Adrenal gland (tissue), 12 donors: ENCODE data around the gene PPP1R7. TPM values are rescaled to one million over a fixed set of nuclear protein-coding genes. Genes with fewer than 3 reads are reported as not detected.

Experiments used
- DNase-seq, 7 donors: peaks; one replicate each; pipeline ENCODE4 v3.0.0-alpha.2; 2019 to 2020
- H3K27ac ChIP-seq, 5 donors: fragments of 200-600 bp; sonication (generic) in 4 of 5; 1 replicate in 3 of 5; 2 replicates in 2 of 5; pipeline versions ENCODE4 v1.5.1 to v1.8.0; 2016 to 2020; ENCODE audit warnings: mild to moderate bottlenecking in 1 of 5
- H3K27me3 ChIP-seq: fragments of 200-600 bp; 2 replicates; pipeline ENCODE4 v1.8.0; 2021
- H3K36me3 ChIP-seq, 2 donors: fragments of 200-600 bp; replicated peaks in 1 of 2; 1 replicate in 1 of 2; 2 replicates in 1 of 2; pipeline versions ENCODE4 v1.5.1 to v1.8.0; 2018 to 2022
- H3K4me1 ChIP-seq, 2 donors: fragments of 200-600 bp; replicated peaks in 1 of 2; 1 replicate in 1 of 2; 2 replicates in 1 of 2; pipeline versions ENCODE4 v1.5.1 to v1.8.0; 2018 to 2021
- H3K4me3 ChIP-seq, 4 donors: fragments of 200-600 bp; sonication (generic) in 3 of 4; one replicate each; pipeline ENCODE4 v1.5.1; 2016 to 2018
- H3K9me3 ChIP-seq, 3 donors: fragments of 200-600 bp; sonication (generic) in 1 of 3; replicated peaks in 1 of 3; 1 replicate in 2 of 3; 2 replicates in 1 of 3; pipeline versions ENCODE4 v1.5.1 to v1.8.0; 2016 to 2021
- POLR2A ChIP-seq, 2 donors: fragments of 450-650 bp; IDR thresholded peaks; one replicate each; pipeline ENCODE4 v1.6.1; 2017; ENCODE audit warnings: antibody characterized with exemption in 2 of 2, mild to moderate bottlenecking in 2 of 2, moderate library complexity in 1 of 2
- WGBS, 4 donors: extraction: QIAGEN DNeasy Blood & Tissue Kit in 2 of 4; methylation state at CpG; one replicate each; pipeline versions ENCODE4 v1.1.5 to v1.1.7; 2013 to 2017; 5-methylcytosine and 5-hydroxymethylcytosine counted together
- intact Hi-C, 2 donors: fragments of 100-400 bp; cut with DNase I; formaldehyde crosslinking; loops; one replicate each; pipeline versions ENCODE4 v1.14.1 to v1.15.0; 2022 to 2023
- polyA plus RNA-seq, 3 donors: library from polyadenylated mRNA; stranded (reverse); fragments of 200-250 nt in 2 of 3; fragments of 350-450 nt in 1 of 3; fragmentation: Illumina TruSeq in 1 of 3; extraction: RNeasy Lipid Tissue Mini Kit (QIAGEN cat#74804) in 1 of 3; gene quantifications; one replicate each; pipeline ENCODE4 v1.2.3, GENCODE V29; 2013 to 2014
- total RNA-seq, 9 donors: library from RNA; depleted of rRNA in 4 of 9; stranded (reverse); fragments of >200 nt in 4 of 9; fragments of 120-200 nt in 1 of 9; fragmentation: NEBNext Ultra II Directional in 1 of 9; extraction: Animal tissue kit (Norgen Biotek cat#: 25700) in 1 of 9; gene quantifications; one replicate each; pipeline versions ENCODE4 v1.1.0 to v1.2.4, GENCODE V29; 2013 to 2023
- TF ChIP-seq, protein P1 (sequence below), 6 experiments: fragments of 450-650 bp in 4 of 6; fragments of 200-600 bp in 2 of 6; sonication (generic) in 1 of 6; IDR thresholded peaks; 1 replicate in 5 of 6; 2 replicates in 1 of 6; pipeline versions ENCODE4 v1.5.1 to v1.8.0; 2016 to 2021; ENCODE audit warnings: antibody characterized with exemption in 6 of 6, mild to moderate bottlenecking in 2 of 6, moderate library complexity in 1 of 6
- donor health status: healthy with polysubstance abuse.
- donor health status: Bipolar disorder and iron deficiency.
- donor health status: DM: yes; HTN: yes; CAD: no.
- donor health status: DM: no; HTN: no; CAD: no.
- donor health status: DM: no; HTN: no; CAD: no.
- donor health status: DM: yes; HTN: yes; CAD: no.

Gene PPP1R7
- total and polyA plus RNA-seq, 12 donors: 26.2 to 128 (median 63.1) TPM

DNA sequence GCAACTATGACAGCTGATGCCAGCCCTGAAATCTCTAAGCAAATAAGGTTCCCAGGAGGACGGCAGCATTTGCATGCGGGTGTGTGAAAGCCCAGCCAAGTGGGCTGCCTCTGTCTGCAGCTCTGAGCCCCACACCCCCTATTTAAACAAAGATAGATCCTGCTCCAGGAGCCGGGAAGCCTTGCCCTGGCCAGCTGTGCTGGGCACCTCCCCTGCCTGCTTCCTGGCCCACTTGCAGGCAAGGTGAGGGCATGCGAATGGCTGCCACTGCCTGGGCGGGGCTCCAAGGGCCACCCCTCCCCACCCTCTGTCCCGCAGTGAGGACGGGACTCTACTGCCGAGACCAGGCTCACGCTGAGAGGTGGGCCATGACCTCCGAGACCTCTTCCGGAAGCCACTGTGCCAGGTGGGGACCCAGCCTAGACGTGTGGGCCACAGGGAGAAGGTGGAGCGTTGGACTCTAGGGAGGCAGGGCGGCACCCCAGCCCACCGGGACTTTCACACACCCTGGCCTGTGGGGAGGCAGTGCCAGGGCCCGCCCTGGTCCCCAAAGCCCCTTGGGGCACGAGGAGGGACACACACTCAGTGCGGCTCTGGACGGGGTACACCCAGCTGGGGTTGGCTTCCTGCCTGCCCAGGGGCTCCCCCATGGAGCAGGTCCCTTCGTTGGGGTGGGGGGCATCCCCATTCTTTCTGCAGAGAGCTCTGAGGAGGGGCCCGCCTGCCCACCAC, 38.3 kb downstream of the PPP1R7 start, which contains the start of gene ANO7:
Gene ANO7, plus strand, starts transcription at position 317 of the 732 bp plus-strand sequence. CDS start 1,387 bp downstream, outside the sequence.
- Histone ChIP-seq H3K9me3 (no peaks in the 10 kb centered on the region), H3K36me3 (no peaks in the 10 kb centered on the region), H3K27ac (no peak within 1 kb of the TSS), H3K4me3 (no peak within 1 kb of the TSS), H3K27me3 (no peaks in the 10 kb centered on the region), H3K4me1 (no peaks in the 10 kb centered on the region)
- no peak for DNase-seq
- TF ChIP-seq, protein P1, sequence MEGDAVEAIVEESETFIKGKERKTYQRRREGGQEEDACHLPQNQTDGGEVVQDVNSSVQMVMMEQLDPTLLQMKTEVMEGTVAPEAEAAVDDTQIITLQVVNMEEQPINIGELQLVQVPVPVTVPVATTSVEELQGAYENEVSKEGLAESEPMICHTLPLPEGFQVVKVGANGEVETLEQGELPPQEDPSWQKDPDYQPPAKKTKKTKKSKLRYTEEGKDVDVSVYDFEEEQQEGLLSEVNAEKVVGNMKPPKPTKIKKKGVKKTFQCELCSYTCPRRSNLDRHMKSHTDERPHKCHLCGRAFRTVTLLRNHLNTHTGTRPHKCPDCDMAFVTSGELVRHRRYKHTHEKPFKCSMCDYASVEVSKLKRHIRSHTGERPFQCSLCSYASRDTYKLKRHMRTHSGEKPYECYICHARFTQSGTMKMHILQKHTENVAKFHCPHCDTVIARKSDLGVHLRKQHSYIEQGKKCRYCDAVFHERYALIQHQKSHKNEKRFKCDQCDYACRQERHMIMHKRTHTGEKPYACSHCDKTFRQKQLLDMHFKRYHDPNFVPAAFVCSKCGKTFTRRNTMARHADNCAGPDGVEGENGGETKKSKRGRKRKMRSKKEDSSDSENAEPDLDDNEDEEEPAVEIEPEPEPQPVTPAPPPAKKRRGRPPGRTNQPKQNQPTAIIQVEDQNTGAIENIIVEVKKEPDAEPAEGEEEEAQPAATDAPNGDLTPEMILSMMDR (IDR thresholded peaks at IDR 0.05): no peak
- no peak for TF ChIP-seq POLR2A (IDR thresholded peaks at IDR 0.05)
- intact Hi-C loops: no loop called here
- 76 to 82% (median 82%) methylated on average over 3 to 21 of the region's 21 CpGs for WGBS, 4 donors

DNA sequence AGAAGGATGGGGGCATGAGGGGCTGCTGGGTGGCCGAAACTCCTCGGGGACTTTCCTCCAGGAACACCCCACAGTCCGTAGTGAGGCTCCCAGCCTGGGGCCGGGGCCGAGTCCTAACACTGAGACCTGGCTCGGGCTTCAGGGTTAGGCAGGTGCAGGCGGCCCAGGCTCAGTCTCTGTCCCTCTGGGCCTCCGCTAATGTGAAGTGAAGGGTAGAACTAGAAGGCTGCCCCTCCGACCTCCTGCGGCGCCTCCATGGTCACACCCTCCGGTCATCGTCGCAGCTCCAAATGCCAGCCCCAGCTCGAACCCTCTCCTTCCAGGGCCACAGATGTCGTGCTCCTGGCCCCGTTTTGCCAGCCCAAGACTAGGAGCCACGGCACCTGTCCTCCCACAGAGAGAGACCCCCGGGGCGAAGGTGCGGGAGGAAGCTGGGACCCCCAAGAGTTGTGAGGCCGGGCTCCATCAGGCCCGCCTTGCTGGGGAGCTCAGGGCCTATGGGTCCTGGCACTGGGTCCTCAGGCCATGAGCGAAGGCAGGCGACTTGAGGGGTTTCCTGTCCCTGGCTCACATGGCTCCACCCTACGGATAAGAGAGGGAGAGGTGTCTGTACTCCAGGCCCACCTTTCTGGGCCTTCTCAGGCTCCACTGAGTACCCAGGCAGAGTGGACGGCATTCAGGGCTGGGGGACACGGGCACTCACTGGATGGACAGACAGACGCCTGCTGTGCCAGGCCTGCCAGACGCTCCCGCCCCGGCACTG, 39.0 kb downstream of the PPP1R7 start:
- no peaks in the 10 kb centered on the region for H3K9me3 ChIP-seq
- TF ChIP-seq, protein P1 (IDR thresholded peaks at IDR 0.05): no peak
- no peak overlapping the region for H3K4me3 ChIP-seq
- H3K4me1 ChIP-seq: no peaks in the 10 kb centered on the region
- H3K27ac ChIP-seq: no peak overlapping the region
- intact Hi-C loops: no loop called here
- no peaks in the 10 kb centered on the region for H3K27me3 ChIP-seq
- no peak for DNase-seq
- WGBS, 4 donors: 81 to 93% (median 91%) methylated on average over 6 to 32 of the region's 32 CpGs
- H3K36me3 ChIP-seq: no peaks in the 10 kb centered on the region

DNA sequence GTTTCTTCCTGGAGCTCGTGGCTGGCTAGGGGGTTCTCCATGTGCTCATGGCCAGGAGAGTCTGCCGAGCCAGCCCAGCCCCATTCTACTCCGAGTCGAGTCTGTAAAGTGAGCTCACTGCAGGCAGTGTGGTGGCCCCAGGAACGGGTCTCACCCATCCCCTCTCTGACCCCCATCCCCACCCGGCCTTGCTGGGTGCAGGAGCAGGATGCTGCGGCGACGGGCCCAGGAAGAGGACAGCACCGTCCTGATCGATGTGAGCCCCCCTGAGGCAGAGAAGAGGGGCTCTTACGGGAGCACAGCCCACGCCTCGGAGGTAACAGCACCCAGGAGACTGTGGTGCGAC, 39.6 kb downstream of the PPP1R7 start:
- WGBS, 4 donors: 81 to 100% (median 89%) methylated on average over 4 to 15 of the region's 15 CpGs
- intact Hi-C loops: no loop called here
- H3K4me3 ChIP-seq: no peak overlapping the region
- H3K9me3 ChIP-seq: no peaks in the 10 kb centered on the region
- no peak for DNase-seq
- H3K27me3 ChIP-seq: no peaks in the 10 kb centered on the region
- TF ChIP-seq, protein P1 (IDR thresholded peaks at IDR 0.05): no peak
- no peak for TF ChIP-seq POLR2A (IDR thresholded peaks at IDR 0.05)
- no peaks in the 10 kb centered on the region for H3K36me3 ChIP-seq
- H3K27ac ChIP-seq: no peak overlapping the region
- H3K4me1 ChIP-seq: no peaks in the 10 kb centered on the region

DNA sequence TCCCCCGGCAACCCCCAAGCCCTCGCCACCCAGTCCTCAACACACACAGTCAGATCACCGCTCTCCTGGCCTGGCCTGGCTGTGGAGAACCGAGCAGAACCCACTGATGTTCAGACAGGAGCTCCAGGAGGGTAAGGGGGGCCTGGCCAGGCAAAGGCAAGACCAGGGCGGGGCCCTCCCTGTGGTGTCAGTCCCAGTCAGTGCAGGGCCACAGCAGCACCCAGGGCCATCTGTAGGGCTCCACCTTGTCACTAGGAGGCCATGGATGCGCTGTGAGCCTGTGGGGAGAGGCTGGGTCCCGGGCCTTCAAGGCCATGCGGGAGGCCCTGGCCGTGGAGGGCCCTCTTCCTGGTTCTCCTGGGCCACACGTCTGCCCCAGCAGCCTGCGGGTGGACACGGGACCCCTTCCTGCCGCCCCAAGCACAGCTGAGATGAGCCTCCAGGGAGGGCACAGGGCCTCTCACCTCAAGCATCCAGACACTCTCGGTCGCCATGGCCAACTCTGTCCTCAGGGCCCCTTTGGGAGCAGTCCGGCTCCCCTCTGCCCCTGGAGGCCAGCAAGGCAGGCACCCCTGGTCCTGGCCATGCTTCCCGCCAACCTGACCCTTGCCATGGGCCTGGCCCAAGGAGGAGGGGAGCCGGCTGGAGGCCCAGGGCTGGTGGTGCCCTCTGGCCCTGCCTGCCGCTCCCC, 40.2 kb downstream of the PPP1R7 start:
- Histone ChIP-seq H3K36me3 (no peaks in the 10 kb centered on the region), H3K4me3 (no peak overlapping the region), H3K4me1 (no peaks in the 10 kb centered on the region), H3K9me3 (no peaks in the 10 kb centered on the region), H3K27me3 (no peaks in the 10 kb centered on the region), H3K27ac (no peak overlapping the region)
- intact Hi-C loops: no loop called here
- no peak for DNase-seq
- TF ChIP-seq, protein P1 (IDR thresholded peaks at IDR 0.05): no peak
- no peak for TF ChIP-seq POLR2A (IDR thresholded peaks at IDR 0.05)
- 84 to 96% (median 90%) methylated on average over 4 to 19 of the region's 19 CpGs for WGBS, 4 donors
